Natural killer cell (primary cell): ENCODE data around the gene CHIC2. TPM values are rescaled to one million over a fixed set of nuclear protein-coding genes. Genes with fewer than 3 reads are reported as not detected.

Experiments
- ATAC-seq, 3 donors: fragments of 150-1000 bp in 2 of 3; fragments of 200-7000 bp in 1 of 3; cut with Tn5 transposase; 1 replicate in 1 of 3; 2 replicates in 2 of 3; pipeline ENCODE4 v1.10.0; 2021; ENCODE audit warnings: mild to moderate bottlenecking in 2 of 3, moderate library complexity in 2 of 3
- DNase-seq, 2 donors: peaks; one replicate each; pipeline versions ENCODE4 v3.0.0 to v3.0.0-alpha.2; 2013 to 2021; ENCODE audit warnings: mixed read lengths in 1 of 2
- H3K27ac ChIP-seq: one replicate; pipeline ENCODE4 v1.5.1; 2013; ENCODE audit warnings: mild to moderate bottlenecking, low read length
- H3K27me3 ChIP-seq: one replicate; pipeline ENCODE4 v1.6.1; 2013; ENCODE audit warnings: low read length; ENCODE audit not compliant: control insufficient read depth, insufficient read depth
- H3K36me3 ChIP-seq: one replicate; pipeline ENCODE4 v1.6.1; 2013; ENCODE audit warnings: low read length; ENCODE audit not compliant: control insufficient read depth, insufficient read depth
- H3K4me1 ChIP-seq: one replicate; pipeline ENCODE4 v1.6.1; 2013; ENCODE audit warnings: low read length; ENCODE audit not compliant: control insufficient read depth, insufficient read depth
- H3K4me3 ChIP-seq: one replicate; pipeline ENCODE4 v1.5.1; 2013; ENCODE audit warnings: low read length
- H3K9me3 ChIP-seq: one replicate; pipeline ENCODE4 v1.6.1; 2013; ENCODE audit warnings: low read length; ENCODE audit not compliant: control insufficient read depth, insufficient read depth
- H3K27ac Mint-ChIP-seq, 2 donors: one replicate each; pipeline ENCODE4 v1.8.0; 2022; ENCODE audit warnings: mild to moderate bottlenecking in 2 of 2, mixed read lengths in 2 of 2, moderate library complexity in 1 of 2
- H3K27me3 Mint-ChIP-seq, 2 donors: one replicate each; pipeline ENCODE4 v1.8.0; 2022; ENCODE audit warnings: low read depth in 2 of 2, mixed read lengths in 2 of 2
- H3K36me3 Mint-ChIP-seq: one replicate; pipeline ENCODE4 v1.8.0; 2022; ENCODE audit warnings: mixed read lengths
- H3K4me1 Mint-ChIP-seq, 2 donors: one replicate each; pipeline ENCODE4 v1.8.0; 2022; ENCODE audit warnings: mixed read lengths in 2 of 2
- H3K4me3 Mint-ChIP-seq: one replicate; pipeline ENCODE4 v1.8.0; 2022; ENCODE audit warnings: mild to moderate bottlenecking, moderate library complexity, mixed read lengths
- H3K9me3 Mint-ChIP-seq, 2 donors: one replicate each; pipeline ENCODE4 v1.8.0; 2022; ENCODE audit warnings: mixed read lengths in 2 of 2
- WGBS: methylation state at CpG from one replicate; pipeline ENCODE4 v1.1.7; 2013; ENCODE audit warnings: missing lambda C conversion rate; ENCODE audit not compliant: insufficient coverage; 5-methylcytosine and 5-hydroxymethylcytosine counted together
- intact Hi-C: fragments of 100-400 bp; cut with micrococcal nuclease; formaldehyde crosslinking; loops from one replicate; pipeline ENCODE4 v1.14.2; 2022
- total RNA-seq, 4 donors: library from RNA; stranded (reverse); fragments of 120-200 nt in 1 of 4; gene quantifications; one replicate each; pipeline versions ENCODE4 v1.2.3 to v1.2.4, GENCODE V29; 2013 to 2022
- TF ChIP-seq, protein P1 (sequence below): fragments of 200-600 bp; IDR thresholded peaks from one replicate; pipeline ENCODE4 v1.8.0; 2022; ENCODE audit warnings: antibody characterized with exemption

The CHIC2 gene
- total RNA-seq, 3 donors from 2014 or later (not counting 1 experiment from before 2014, with no cell fraction given), result 62.0 to 85.0 (median 79.7) TPM

DNA sequence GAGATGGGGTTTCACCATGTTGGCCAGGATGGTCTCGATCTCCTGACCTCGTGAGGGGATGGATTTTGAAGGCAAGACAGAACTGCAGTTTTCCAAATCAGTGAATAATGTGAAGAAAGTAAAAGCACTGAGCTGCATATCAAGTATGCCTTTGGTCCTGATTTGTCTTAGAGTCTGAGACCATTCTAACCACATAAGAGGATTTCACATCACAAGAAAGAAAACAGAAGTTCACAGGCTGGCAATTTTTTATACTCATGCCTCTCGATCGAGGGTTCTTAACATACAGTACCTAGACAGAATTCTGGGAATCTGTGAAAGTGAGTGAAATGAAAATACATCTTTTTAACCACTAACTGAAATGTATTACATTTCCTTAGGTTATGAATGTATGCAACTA is 23.3 kb downstream of the CHIC2 start:
- DNase-seq, result peak in 1 of 2 donors; percentile 42
- peak in 1 of 3 donors; percentile 33 for ATAC-seq
- Mint-ChIP-seq H3K4me3 (no peak overlapping the region), H3K4me1 (peaks cover 38 to 53% of the 10 kb centered on the region in 2 donors), H3K9me3 (peaks cover 0 to 2% of the 10 kb centered on the region in 2 donors), H3K27ac (peak overlapping the region in 1 of 2 donors; percentile 57), H3K36me3 (peaks cover 8% of the 10 kb centered on the region), H3K27me3 (no peaks in the 10 kb centered on the region)
- Histone ChIP-seq H3K4me3 (no peak overlapping the region), H3K27ac (no peak overlapping the region), H3K27me3 (no peaks in the 10 kb centered on the region), H3K4me1 (peaks cover 9% of the 10 kb centered on the region), H3K9me3 (no peaks in the 10 kb centered on the region), H3K36me3 (peaks cover 10% of the 10 kb centered on the region)
- TF ChIP-seq, protein P1, sequence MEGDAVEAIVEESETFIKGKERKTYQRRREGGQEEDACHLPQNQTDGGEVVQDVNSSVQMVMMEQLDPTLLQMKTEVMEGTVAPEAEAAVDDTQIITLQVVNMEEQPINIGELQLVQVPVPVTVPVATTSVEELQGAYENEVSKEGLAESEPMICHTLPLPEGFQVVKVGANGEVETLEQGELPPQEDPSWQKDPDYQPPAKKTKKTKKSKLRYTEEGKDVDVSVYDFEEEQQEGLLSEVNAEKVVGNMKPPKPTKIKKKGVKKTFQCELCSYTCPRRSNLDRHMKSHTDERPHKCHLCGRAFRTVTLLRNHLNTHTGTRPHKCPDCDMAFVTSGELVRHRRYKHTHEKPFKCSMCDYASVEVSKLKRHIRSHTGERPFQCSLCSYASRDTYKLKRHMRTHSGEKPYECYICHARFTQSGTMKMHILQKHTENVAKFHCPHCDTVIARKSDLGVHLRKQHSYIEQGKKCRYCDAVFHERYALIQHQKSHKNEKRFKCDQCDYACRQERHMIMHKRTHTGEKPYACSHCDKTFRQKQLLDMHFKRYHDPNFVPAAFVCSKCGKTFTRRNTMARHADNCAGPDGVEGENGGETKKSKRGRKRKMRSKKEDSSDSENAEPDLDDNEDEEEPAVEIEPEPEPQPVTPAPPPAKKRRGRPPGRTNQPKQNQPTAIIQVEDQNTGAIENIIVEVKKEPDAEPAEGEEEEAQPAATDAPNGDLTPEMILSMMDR, result no peak
- intact Hi-C loops, result no loop called here
- 76% methylated on average over 2 of the region's 4 CpGs for WGBS

DNA sequence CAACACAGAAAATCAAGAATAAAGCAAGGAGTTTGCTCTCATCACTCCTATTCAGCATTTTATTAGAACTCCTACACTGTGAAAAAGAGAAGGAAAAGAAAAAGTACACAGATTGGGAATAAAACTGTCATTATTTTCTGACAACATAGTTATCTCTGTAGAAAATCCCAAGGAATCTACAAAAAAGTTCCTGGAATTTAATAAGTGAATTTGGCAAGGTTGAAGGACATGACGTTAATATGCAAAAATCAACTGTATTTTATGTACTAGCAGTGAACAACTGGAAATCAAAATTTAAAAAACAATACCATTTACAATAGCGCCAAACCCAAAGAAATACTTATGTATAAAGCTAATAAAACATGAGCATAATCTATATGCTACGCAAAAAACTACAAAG is 26.3 kb downstream of the CHIC2 start:
- Mint-ChIP-seq H3K27me3 (no peaks in the 10 kb centered on the region), H3K27ac (peak overlapping the region in 1 of 2 donors; percentile 77), H3K4me1 (peaks cover 35 to 65% of the 10 kb centered on the region in 2 donors), H3K36me3 (peaks cover 11% of the 10 kb centered on the region), H3K9me3 (no peaks in the 10 kb centered on the region), H3K4me3 (peak overlapping the region; percentile 47)
- TF ChIP-seq, protein P1, result no peak
- Histone ChIP-seq H3K27me3 (no peaks in the 10 kb centered on the region), H3K4me1 (peaks cover 9% of the 10 kb centered on the region), H3K27ac (no peak overlapping the region), H3K9me3 (no peaks in the 10 kb centered on the region), H3K4me3 (no peak overlapping the region), H3K36me3 (peaks cover 10% of the 10 kb centered on the region)
- WGBS, result 100% methylated on average over 1 of the region's 3 CpGs
- no peak for ATAC-seq
- DNase-seq, result no peak
- intact Hi-C loops, result no loop called here

DNA sequence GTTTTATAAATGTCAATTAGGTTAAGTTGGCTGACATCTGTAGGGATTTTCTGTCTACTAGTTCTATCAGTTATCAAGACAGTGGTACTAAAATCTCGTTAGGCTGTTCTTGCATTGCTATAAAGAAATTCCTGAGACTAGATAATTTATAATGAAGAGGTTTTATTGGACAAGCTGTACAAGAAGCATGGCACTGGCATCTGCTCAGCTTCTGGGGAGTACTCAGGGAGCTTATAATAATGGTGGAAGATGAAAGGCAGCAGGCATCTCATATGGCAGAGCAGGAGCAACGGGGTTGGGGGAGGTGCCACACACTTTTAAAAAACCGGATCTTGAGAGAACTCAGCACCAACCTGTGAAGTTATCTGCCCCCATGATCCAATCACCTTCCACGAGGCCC is 28.2 kb downstream of the CHIC2 start:
- no peak overlapping the region for H3K4me3 ChIP-seq
- H3K27ac Mint-ChIP-seq, result peak overlapping the region in 1 of 2 donors; percentile 59
- 100% methylated on average over 4 of the region's 4 CpGs for WGBS
- ATAC-seq, result no peak
- no peaks in the 10 kb centered on the region for H3K27me3 ChIP-seq
- H3K4me3 Mint-ChIP-seq, result no peak overlapping the region
- TF ChIP-seq, protein P1, result no peak
- H3K27me3 Mint-ChIP-seq, result no peaks in the 10 kb centered on the region
- peaks cover 10% of the 10 kb centered on the region for H3K36me3 ChIP-seq
- intact Hi-C loops, result no loop called here
- H3K9me3 Mint-ChIP-seq, result no peaks in the 10 kb centered on the region
- H3K4me1 Mint-ChIP-seq, result peaks cover 32 to 64% of the 10 kb centered on the region in 2 donors
- H3K9me3 ChIP-seq, result no peaks in the 10 kb centered on the region
- H3K36me3 Mint-ChIP-seq, result peaks cover 11% of the 10 kb centered on the region
- peaks cover 12% of the 10 kb centered on the region for H3K4me1 ChIP-seq
- H3K27ac ChIP-seq, result no peak overlapping the region
- no peak for DNase-seq

DNA sequence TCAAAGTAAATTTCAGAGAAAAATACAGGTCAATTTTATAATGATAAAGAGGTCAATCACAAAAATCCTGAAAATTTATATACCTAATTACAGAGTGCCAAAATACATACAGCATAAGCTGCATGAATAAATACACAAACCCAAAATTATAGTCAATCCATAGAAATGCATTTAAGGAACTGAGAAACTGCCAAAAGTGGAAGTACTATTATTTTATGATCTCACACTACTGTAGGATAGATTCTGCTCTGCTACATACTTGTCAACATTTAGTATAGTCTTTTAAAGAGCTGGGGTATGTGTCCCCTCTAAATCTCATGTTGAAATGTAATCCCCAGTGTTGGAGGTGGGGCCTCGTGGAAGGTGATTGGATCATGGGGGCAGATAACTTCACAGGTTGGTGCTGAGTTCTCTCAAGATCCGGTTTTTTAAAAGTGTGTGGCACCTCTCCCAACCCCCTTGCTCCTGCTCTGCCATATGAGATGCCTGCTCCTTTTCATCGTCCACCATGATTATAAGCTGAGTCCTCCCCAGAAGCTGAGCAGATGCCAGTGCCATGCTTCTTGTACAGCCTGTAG is 31.8 kb downstream of the CHIC2 start:
- Mint-ChIP-seq H3K27ac (peak overlapping the region; percentile 19 to 62), H3K36me3 (peaks cover 11% of the 10 kb centered on the region), H3K4me1 (peaks cover 23 to 57% of the 10 kb centered on the region in 2 donors), H3K9me3 (no peaks in the 10 kb centered on the region), H3K27me3 (no peaks in the 10 kb centered on the region), H3K4me3 (peak overlapping the region; percentile 66)
- DNase-seq (no peak), ATAC-seq (peak in 1 of 3 donors; percentile 28)
- Histone ChIP-seq H3K36me3 (peaks cover 6% of the 10 kb centered on the region), H3K4me1 (peaks cover 3% of the 10 kb centered on the region), H3K9me3 (no peaks in the 10 kb centered on the region), H3K27me3 (no peaks in the 10 kb centered on the region), H3K27ac (no peak overlapping the region), H3K4me3 (no peak overlapping the region)
- intact Hi-C loops, result no loop called here
- TF ChIP-seq, protein P1, result no peak
- 100% methylated on average over 2 of the region's 3 CpGs for WGBS
